DMS53 treated with DMSO at 0.1 percent for 48 hours (cell line): Measurements from ENCODE around the gene CCDC88B.

Experiments
- DNase-seq: peaks from one replicate; lab custom pipeline; 2025; ENCODE audit not compliant: unreplicated experiment; lab: John Stamatoyannopoulos, UW

CCDC88B gene

DNA sequence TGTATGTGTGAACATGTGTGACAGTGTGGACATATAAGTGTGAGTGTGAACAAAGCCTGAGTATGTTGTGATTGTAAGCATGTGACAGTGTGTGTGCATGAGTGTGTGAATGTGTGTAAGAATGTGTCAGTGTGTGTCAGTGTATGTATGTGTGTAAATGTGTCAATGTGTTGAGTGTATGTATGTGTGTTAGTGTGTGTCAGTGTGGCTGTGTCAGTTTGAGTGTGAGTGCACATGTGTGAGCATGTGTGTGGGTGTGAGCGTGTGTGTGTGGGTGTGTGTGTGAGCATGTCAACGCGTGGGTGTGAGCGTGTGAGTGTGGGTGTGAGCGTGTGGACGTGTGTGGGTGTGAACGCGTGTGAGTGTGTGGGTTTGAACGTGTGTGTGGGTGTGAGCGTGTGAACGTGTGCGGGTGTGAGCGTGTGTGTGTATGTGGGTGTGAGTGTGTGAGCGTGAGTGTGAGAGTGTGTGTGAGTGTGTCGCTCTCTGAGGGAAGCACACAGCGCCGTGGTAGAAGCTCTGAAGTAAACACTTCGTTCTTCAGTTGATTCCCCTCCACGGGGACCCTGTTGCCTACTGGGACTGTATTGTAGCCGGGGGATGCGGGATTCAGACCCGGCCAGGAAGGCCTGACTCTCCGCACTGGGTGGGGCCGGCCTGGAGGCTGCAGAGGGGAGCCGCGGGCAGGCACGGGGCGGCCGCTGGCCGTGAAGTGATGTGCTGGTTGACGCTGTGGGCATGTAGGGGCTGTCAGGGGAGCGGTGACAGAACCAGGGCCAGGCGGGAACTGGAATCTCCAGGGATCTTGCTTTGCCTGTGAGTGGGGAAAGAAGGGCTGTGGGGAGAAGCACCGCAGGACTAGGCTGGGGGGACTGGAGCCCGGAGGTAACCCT lies 40.1 kb downstream of the CCDC88B start:
- DNase-seq, result no peak

DNA sequence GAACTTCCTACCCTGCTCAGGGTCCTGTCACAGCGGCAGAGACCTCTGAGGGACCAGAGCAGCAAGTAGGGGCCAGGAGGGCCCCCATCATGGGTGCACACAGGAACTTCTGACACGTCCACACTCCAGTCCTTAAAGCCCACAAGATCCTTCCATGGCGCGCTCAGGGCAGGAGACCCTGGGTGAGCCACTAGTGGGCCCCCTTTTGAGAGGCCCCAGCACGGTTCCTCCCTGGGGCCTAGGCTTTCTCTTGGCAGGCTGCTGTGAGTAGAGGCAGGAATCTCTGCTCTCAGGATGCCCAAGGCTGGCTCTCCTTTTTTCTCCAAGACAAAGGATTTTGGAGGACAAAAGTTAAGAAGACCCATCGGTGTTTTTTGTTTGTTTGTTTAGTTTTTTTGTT lies 41.3 kb downstream of the CCDC88B start:
- DNase-seq, result no peak

DNA sequence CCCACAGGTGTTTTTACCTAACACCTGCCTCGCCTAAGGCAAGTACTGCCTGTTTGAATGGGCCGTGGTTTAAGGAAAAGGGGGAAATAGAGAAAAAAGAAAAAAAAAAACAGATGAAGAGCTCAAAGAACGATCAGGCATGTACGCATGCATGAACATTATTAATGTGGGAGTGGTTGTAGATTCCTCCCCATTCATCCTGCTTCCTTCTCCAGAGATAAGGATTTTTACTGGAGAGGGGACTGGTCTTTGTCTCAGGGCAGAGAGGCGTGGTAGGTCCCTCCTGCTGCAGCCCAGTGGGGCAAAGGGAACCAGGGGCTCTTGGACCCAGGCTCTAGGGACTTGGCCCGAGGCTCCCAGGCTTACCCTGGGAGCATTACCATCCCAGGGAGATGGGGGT lies 42.0 kb downstream of the CCDC88B start:
- DNase-seq, result no peak

DNA sequence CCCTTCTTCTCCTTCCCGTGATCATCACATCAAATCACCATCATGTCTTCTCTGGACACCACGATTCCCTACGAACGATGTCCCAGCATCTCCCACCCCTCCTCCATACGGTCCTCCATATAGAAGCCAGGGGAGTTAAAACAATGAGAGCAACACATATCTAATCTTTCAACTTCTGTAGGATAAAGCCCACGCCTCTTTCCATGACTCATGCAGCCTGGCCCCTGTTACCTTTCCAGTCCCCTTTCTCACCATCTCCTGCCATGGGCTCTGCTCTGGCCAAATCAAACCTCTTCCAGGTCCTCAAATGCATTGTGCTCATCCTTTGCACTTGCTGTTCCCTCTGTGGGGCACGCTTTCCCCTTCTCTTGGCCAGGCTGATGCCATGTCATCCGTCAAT lies 42.6 kb downstream of the CCDC88B start:
- no peak for DNase-seq

DNA sequence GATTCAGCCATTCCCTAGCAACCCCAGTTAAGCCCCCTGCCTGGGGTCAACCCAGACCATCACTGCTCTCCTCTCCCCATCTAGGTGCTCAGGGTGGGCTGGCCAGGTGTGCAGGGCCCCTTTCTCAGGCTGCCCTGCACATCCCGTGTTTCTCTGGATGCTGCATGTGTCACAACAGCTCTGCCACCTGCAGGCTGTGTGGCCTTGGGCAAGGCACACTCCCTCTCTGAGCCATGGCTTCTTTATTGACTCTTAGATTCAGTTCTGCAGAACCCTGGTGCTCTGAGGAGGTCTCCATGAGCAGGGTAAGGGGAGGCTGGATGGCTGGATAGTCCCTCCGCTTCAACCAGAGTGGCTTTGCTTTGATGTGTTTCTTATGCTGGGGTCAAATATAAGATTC lies 43.6 kb downstream of the CCDC88B start:
- no peak for DNase-seq

DNA sequence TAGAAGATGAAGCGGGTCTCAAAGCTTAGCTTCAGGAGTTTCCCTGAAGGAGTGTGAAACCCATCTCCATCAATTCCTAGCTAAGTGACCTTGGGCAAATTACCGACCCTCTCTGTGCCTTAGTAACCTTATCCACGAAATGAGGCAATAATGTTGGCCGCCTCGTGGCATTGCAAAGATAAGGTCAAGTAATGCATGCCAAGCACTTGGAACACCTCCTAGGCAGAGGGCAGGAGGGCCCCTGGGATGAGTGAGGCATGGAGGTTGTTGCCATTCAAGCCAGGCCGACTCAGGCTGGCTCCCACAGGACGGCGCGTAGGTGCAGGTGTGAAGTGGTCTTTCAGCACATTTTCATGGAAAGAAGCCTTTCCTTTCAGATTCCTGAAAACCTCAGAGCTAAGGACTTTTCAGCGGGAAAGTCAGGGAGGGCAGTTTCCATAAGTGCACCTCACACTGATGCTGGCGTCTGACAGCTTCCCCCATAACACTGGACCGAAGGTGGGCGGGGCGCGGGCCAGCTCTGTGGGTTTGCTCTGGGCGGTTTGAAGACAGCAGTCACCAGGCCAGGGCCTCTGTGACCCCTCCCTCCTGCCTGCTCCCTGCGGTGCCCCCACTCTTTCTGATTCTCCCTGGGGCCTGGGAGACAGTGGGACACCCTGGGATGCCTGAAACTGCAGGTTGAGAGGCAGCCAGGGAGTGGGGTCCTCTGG lies 44.2 kb downstream of the CCDC88B start:
- DNase-seq, result no peak

DNA sequence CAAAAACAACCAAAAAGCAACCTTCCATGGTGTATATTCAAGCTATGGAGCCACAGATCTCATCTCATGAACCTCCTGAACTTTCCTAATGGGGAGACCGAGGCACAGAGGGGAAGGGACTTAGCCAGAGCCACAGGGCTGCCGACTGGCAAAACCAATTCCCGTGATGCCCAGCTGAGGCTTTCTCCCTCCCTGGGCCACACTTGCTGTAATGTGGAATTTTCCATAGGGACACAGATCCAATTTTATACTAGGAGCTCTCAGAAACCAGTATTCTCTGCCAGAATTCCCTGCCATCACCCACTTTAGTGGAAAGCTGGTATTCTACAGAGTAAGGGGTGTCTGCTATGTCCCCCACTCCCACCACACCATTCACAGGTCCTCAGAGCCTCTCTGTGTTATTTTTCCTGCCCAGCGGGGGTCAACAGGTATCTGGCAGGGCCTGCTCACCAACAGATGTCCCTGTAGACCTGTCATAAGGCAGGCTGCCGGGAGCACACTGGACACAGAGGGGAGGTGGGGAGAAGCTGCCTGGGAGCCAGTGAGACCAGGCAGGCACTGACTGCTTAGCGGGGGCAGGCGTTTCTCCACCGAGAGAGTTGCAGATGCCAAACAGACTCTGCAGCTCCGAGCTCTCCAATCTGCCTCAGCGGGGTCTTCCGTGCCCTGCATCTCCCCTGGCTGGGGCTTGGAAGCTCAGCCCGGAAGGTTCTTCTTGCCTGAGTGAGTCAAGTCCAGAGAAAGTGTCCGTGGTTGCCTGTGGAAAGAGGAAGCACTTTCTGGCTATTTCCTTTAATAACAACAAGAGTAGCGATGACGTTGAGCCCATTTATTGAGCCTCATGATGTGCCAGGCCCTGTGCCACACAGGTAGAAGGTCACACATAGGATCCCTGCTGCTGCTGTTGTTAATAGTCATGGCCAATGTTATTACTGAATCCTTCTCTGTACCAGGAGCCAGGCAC lies 45.3 kb downstream of the CCDC88B start:
- no peak for DNase-seq

DNA sequence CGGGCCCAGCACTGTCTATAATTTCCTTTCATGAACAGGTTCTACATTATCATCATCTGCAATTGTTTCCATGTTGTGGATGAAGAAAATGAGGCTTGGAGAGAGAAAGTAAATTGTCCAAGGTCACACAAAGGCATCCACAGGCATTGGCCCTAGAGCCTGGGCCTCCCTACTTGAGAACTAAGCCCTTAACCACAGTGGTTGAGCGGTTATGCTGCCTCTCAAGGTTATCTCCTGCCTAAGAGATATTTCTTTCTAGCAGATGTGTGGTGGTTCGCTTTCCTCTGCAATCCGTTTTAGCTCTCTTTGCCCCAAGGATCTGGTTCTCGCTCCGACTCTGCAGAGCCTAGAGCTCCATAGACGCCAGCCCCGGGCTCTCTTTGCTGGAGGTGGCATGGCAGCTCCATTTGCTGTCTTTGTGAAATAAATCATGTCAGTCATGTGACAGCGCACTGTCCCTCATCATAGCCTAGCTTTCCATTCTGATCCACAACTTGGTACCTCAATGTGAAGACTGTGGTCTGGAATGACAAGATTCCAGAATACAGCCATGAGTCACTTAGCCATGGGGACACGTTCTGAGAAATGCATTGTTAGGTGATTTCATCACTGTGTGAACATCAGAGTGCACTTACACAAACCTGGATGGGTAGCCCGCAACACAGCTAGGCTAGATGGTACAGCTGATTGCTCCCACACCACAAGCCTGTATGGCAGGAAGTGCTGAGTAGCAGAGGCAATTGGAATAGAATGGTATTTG lies 46.1 kb downstream of the CCDC88B start:
- DNase-seq, result no peak

DNA sequence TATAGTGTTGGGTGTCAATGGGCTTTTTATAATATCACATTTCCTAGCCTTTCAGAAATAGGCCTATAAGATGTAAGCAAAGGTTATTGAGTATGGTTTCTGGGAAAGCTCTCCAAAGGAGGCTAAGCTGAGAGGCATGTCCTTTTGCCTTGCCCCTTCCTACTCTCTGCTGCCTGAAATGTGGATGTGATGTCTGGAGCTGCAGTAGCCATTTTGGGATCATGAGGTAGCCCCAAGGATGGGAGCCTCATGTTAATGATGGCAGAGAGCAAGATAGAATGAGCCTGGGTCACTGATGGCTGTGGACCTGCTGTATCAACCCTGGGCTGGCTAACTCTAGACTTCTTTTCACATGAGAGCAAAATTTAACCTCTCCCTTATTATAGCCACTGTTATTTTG lies 47.9 kb downstream of the CCDC88B start:
- DNase-seq, result no peak

DNA sequence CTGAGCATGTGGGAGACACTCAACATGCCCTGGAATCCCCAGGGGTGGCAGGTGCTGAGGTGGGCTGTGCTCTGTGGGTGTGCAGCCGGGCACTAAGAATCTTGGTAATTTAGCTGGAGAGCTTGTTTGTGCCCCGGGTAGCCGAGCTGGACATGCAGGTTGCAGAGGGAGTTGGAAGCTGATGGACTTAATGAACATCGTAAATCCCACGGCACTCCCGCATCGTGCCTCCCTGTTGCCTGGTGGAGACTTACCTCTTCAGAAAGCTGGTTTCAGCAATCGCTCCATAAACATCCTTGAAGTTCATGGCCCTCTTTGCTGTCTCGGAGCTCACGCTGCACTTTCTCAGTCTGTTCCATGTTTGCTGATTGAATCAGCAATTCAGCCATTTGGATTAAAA lies 48.9 kb downstream of the CCDC88B start:
- DNase-seq, result no peak

DNA sequence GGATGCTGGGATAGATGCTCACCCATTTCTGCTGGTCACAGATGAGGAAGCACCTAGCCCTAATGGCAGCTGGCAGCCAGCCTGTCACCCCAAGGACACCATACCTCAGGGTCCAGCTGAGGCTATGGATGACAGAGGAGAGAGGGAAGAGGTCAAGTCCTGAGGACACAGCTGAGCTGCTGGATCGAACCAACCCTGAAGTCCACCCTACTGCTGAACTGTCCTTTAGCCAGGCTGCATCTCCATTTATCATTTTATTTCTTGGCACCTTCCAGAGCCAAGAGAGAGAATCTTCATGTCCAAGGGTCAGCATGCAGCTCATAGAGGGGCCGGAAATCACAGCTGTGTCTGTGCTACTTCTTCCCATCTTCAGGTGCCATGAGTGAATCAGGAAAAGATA lies 49.8 kb downstream of the CCDC88B start:
- no peak for DNase-seq

DNA sequence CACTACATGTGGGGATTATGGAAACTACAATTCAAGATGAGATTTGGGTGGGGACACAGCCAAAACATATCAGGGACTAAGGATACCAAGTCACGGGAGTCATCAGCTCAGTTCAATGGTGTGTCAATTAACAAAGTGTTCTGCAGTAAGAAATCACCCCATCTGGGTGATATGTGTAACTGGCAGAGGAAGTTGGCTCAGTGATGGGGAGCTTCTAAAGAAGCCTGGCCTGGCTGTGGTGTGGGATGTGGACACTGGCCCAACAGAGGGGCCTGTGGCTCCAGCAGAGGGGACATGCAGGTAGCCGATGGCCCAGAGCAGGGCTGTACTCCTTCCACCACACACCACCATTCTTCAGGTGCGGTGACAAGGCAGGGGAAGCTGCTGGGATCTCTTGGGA lies 50.6 kb downstream of the CCDC88B start:
- DNase-seq, result no peak

DNA sequence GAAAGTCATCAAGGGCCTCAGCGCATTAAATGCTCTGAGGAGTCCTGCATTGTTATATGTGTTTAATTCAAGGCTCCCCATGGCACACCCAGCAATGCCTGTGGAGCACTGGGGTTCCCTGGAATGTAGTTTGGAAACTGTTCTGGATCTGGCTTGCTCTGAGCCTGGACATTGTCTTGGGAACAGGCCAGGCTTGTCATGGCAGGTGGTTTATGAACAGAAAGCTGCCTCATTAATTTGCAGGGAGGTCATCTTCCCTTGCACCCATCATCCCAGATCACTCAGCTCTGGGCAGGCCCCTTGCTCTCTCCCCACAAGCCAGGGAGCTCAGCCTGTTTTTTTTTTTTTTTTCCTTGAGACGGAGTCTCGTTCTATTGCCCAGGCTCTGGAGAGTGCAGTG lies 51.8 kb downstream of the CCDC88B start:
- no peak for DNase-seq

DNA sequence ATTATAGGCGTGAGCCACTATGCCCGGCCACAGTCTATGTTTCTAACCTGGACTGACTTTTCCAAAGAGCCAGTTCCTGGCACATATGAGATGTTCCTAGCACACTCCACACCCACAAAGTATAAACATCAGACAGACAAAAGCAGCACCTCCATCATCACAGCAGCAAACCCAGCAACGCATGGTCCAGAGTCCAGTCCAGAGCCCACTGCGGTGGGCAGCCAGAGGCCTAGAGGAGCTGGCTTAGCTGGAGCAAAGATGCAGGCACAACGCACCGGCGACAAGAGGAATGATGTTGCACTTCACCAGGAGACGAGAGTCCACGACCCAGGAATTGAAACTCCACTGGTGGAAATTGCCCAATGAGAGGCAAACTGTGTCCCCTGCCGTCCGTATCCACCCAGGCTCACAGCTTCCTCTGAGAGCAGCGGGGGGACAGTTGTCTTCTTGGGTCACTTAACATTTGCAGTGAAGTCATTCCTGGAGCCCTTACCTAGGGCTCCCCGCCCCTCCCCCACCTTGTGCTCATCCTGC lies 55.6 kb downstream of the CCDC88B start:
- DNase-seq, result no peak

DNA sequence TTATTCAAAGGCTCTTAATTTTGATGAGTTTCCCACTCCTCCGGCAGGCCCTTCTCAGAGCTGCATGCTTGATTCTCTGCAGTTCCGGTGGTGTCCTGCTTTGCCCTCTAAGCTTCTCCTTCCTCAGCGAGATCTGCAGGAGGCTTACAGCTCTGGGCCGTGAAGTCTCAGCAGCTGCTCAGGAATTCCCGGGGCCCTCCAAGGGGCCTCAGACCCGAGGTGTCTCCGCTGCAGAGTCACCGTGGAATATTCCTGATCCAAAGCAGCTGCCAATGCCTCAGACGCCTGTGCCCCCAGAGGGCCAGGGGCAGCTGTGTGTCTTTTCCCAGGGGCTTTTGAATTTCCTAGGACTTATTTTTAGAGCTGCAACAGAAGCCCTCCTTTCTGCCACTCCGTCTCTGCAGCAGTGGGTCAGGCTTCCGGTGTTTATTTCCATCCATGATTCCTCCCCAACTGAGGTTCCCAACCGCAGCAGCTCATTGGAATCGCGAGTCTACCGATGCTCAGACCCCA lies 56.1 kb downstream of the CCDC88B start:
- DNase-seq, result no peak

DNA sequence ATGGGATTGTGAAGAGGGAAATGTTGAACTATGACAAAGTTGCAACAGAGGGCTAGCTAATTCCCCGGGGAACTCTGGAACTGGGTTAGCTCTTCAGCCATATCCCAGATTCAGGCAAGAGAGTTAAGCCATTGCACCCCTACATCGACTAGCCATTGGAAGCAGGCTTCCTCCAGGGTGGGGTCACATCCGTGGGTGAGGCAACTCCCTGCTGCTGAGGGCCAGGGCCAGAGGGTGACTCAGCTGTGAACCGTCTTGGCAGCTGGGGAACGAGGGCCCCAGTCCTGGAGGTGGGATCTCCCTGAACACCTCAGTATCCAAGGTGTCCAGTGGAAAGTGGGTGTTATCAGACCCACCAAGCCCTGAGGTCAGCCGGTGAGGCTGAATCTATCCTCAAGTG lies 60.1 kb downstream of the CCDC88B start:
- no peak for DNase-seq

DNA sequence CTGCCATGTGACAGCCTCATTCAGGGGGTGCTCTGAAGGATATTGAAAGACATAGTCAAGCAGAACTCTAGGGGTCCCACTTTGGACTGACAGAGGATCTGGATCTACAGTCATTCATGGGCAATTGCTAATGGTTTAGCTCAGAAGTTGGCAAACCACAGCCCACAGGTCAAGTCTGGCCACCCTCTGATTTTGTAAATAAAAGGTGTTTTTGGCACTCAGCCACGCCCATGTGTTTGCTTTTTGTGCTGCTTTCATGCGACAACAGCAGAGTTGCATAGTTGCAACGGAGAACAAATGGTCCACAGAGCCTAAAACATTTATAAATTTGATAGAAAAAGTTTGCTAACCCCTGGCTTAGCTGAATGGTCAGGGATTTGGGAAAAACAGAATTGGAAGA lies 60.7 kb downstream of the CCDC88B start:
- DNase-seq, result no peak

DNA sequence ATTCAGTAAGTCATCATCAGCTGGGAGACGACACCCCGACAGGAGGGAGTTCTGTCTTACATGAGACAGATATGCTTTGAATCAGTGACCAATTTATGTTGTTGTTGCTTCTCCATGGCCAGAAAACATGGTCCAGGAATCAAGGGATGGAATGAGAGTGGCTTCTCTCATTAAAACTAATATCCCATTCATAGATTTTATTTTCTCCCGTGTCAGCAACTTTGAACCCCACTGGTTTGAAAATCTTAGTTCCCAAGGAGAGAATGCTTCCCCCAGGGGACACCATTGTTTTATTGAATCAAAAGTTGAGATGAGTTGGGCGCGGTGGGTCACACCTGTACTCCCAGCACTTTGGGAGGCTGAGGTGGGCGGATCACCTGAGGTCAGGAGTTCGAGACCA lies 61.8 kb downstream of the CCDC88B start:
- no peak for DNase-seq

DNA sequence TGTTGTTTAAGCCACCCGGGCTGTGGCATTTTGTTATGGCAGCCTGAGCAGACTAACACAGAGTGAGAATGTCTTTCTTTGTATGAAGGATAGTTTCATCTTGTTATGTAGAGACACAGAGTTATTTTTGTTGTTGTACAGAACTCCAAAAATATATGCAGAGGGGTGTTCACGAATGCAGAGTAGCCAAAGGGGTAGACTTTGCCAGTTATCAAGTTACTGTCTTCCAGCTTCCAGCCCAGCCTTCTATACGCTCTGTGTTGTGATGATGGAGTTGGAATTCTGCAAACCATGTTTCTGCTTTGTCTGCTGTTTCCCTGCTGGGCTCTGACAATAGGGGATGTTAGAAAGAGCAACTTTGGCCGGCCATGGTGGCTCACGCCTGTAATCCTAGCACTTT lies 63.1 kb downstream of the CCDC88B start:
- no peak for DNase-seq
